Ishikawa (cell line): ENCODE measurements around the gene MLX.

Source experiments
- CEBPB ChIP-seq: IDR thresholded peaks from 2 replicates; pipeline ENCODE4 v1.6.1; 2012
- CREB1 ChIP-seq: IDR thresholded peaks from 2 replicates; pipeline ENCODE4 v1.6.1; 2012; ENCODE audit warnings: low read depth
- EGR1 ChIP-seq: IDR thresholded peaks from 2 replicates; pipeline ENCODE4 v1.6.1; 2012
- EP300 ChIP-seq: IDR thresholded peaks from 2 replicates; pipeline ENCODE4 v1.6.1; 2012; ENCODE audit warnings: borderline replicate concordance
- FOXM1 ChIP-seq: IDR thresholded peaks from 2 replicates; pipeline ENCODE4 v1.6.1; 2012; ENCODE audit warnings: low read depth, borderline replicate concordance
- NFIC ChIP-seq: IDR thresholded peaks from 2 replicates; pipeline ENCODE4 v1.6.1; 2012
- RAD21 ChIP-seq: IDR thresholded peaks from 2 replicates; pipeline ENCODE4 v1.6.1; 2012; ENCODE audit warnings: low read depth
- TAF1 ChIP-seq: IDR thresholded peaks from 2 replicates; pipeline ENCODE4 v1.6.1; 2012; ENCODE audit warnings: low read depth, mild to moderate bottlenecking
- TCF12 ChIP-seq: IDR thresholded peaks from 2 replicates; pipeline ENCODE4 v1.6.1; 2012; ENCODE audit warnings: low read depth
- TEAD4 ChIP-seq: IDR thresholded peaks from 2 replicates; pipeline ENCODE4 v1.6.1; 2012
- YY1 ChIP-seq: IDR thresholded peaks from 2 replicates; pipeline ENCODE4 v1.6.1; 2012; ENCODE audit warnings: low read depth
- ZBTB7A ChIP-seq: IDR thresholded peaks from 2 replicates; pipeline ENCODE4 v1.6.1; 2012; ENCODE audit warnings: low read depth
- TF ChIP-seq, protein P1 (sequence below): IDR thresholded peaks from 2 replicates; pipeline ENCODE4 v1.6.1; 2012
- TF ChIP-seq, protein P2 (sequence below): IDR thresholded peaks from 2 replicates; pipeline ENCODE4 v1.6.1; 2012; ENCODE audit warnings: low read depth, mild to moderate bottlenecking
- TF ChIP-seq, protein P3 (sequence below): IDR thresholded peaks from 2 replicates; pipeline ENCODE4 v1.6.1; 2012

Gene MLX

DNA sequence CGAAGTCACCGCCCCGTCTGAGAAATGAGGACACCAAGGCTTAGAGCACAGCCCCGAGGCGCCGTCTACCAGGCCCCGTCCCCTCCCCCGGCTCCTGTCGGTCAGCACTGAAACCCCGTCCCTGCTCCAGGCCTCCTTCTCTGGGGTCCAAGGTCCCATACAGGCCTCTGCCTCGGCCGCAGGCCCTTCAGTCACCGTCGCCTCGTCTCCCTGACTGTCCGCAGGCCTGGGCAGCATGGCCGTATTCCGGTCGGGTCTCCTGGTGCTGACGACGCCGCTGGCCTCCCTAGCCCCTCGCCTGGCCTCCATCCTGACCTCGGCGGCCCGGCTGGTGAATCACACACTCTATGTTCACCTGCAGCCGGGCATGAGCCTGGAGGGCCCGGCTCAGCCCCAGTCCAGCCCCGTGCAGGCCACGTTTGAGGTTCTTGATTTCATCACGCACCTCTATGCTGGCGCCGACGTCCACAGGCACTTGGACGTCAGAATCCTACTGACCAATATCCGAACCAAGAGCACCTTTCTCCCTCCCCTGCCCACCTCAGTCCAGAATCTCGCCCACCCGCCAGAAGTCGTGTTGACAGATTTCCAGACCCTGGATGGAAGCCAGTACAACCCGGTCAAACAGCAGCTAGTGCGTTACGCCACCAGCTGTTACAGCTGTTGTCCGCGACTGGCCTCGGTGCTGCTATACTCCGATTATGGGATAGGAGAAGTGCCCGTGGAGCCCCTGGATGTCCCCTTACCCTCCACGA is 4.3 kb upstream of the MLX start:
- no peak for TF ChIP-seq RAD21
- TF ChIP-seq TAF1 = peak; percentile 22; the same call in 1 of the 2 replicates
- TF ChIP-seq YY1 = peak; percentile 39; the same call in 1 of the 2 replicates

DNA sequence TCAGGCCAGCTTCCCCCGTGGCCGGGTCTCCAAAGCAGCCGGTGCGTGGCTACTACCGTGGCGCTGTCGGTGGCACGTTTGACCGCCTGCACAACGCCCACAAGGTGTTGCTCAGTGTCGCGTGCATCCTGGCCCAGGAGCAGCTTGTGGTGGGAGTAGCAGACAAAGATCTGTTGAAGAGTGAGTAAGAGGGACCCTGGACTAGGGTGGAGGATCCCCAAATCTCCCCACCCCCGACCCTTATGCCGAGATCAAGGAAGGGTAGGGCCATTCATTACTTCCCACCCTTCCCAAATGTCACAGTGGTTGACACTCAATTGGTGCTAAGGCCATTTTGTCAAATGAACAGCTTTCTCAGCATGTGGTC is 3.8 kb upstream of the MLX start:
- no peak for TF ChIP-seq ZBTB7A
- TF ChIP-seq EGR1 = no peak
- TF ChIP-seq EP300 = no peak
- no peak for TF ChIP-seq TAF1
- TF ChIP-seq, protein P1, sequence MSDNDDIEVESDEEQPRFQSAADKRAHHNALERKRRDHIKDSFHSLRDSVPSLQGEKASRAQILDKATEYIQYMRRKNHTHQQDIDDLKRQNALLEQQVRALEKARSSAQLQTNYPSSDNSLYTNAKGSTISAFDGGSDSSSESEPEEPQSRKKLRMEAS = no peak; the same call in 1 of the 2 replicates
- no peak for TF ChIP-seq NFIC
- TF ChIP-seq, protein P2, sequence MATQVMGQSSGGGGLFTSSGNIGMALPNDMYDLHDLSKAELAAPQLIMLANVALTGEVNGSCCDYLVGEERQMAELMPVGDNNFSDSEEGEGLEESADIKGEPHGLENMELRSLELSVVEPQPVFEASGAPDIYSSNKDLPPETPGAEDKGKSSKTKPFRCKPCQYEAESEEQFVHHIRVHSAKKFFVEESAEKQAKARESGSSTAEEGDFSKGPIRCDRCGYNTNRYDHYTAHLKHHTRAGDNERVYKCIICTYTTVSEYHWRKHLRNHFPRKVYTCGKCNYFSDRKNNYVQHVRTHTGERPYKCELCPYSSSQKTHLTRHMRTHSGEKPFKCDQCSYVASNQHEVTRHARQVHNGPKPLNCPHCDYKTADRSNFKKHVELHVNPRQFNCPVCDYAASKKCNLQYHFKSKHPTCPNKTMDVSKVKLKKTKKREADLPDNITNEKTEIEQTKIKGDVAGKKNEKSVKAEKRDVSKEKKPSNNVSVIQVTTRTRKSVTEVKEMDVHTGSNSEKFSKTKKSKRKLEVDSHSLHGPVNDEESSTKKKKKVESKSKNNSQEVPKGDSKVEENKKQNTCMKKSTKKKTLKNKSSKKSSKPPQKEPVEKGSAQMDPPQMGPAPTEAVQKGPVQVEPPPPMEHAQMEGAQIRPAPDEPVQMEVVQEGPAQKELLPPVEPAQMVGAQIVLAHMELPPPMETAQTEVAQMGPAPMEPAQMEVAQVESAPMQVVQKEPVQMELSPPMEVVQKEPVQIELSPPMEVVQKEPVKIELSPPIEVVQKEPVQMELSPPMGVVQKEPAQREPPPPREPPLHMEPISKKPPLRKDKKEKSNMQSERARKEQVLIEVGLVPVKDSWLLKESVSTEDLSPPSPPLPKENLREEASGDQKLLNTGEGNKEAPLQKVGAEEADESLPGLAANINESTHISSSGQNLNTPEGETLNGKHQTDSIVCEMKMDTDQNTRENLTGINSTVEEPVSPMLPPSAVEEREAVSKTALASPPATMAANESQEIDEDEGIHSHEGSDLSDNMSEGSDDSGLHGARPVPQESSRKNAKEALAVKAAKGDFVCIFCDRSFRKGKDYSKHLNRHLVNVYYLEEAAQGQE = no peak
- no peak for TF ChIP-seq YY1
- TF ChIP-seq CEBPB = no peak
- TF ChIP-seq, protein P3, sequence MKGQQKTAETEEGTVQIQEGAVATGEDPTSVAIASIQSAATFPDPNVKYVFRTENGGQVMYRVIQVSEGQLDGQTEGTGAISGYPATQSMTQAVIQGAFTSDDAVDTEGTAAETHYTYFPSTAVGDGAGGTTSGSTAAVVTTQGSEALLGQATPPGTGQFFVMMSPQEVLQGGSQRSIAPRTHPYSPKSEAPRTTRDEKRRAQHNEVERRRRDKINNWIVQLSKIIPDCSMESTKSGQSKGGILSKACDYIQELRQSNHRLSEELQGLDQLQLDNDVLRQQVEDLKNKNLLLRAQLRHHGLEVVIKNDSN = no peak
- no peak for TF ChIP-seq FOXM1
- no peak for TF ChIP-seq TEAD4
- TF ChIP-seq RAD21 = no peak
- TF ChIP-seq TCF12 = no peak
- TF ChIP-seq CREB1 = no peak

DNA sequence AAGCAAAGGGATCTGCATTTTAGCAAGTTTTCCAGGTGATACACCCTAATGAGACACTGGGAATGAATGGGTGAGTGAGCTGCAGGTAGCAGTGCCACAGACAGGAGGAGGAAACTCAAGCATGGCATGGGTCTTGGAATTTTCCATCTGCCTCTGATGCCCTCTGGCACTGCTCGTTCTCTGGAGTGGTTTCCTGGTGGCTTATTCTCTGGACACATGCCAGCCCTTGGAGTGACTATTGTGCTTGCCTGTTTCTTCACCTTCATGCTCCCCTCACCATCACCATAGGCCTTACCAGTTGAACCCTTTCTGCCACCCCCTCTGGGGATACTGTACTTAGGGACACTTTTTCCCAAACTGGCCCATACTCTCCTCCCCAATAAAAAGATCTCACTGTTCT is 3.4 kb upstream of the MLX start:
- TF ChIP-seq CREB1 = no peak
- TF ChIP-seq NFIC = peak; percentile 32
- no peak for TF ChIP-seq YY1
- no peak for TF ChIP-seq CEBPB

DNA sequence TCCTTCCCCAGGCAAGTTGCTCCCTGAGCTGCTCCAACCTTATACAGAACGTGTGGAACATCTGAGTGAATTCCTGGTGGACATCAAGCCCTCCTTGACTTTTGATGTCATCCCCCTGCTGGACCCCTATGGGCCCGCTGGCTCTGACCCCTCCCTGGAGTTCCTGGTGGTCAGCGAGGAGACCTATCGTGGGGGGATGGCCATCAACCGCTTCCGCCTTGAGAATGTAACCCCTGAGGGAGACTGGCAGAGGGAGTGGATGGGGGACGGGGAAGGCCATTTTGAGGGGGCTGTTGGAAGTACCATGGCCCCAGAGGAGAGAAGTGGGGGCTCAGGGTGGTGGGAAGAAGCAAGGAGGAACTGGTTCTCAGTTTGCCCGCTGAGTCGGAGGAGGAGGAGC is 3.0 kb upstream of the MLX start:
- TF ChIP-seq YY1 (no peak), TAF1 (no peak), ZBTB7A (no peak), NFIC (no peak), TEAD4 (no peak)
- TF ChIP-seq, protein P2 = no peak

DNA sequence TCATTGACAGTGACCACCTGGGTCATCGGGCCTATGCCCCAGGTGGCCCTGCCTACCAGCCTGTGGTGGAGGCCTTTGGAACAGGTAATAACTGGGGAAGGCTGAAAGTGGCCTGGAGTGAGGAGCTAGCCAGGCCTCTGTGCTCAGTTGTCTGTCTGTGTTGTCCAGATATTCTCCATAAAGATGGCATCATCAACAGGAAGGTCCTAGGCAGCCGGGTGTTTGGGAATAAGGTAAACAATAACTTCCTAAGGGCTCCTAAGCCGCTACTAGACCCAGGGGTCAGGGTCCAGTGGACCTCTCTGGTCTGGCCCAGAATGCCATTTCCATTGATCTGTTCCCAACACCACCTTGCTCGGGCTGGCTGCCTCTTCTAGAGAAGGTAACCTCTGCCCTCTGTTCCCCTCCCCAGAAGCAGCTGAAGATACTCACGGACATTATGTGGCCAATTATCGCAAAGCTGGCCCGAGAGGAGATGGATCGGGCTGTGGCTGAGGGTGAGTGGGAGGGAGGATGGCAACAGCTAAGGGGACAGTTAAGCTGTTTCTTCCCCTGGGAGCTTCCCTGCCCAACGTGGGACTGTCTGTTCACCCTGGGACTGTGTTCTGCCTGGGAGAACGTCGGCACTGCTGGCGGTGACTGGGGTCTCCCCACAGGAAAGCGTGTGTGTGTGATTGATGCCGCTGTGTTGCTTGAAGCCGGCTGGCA is 1.9 kb upstream of the MLX start:
- TF ChIP-seq, protein P2 = no peak
- no peak for TF ChIP-seq TAF1
- no peak for TF ChIP-seq EP300
- TF ChIP-seq CEBPB = no peak
- TF ChIP-seq FOXM1 = no peak
- TF ChIP-seq TCF12 = no peak
- TF ChIP-seq EGR1 = no peak
